GM18873 (cell line): Measurements from ENCODE around the gene ETV4.

ENCODE experiments used
- ATAC-seq: cut with Tn5 transposase; IDR thresholded peaks from one replicate; pipeline ENCODE4 v1.9.1; 2021; ENCODE audit warnings: mild to moderate bottlenecking, moderate library complexity, moderate number of reproducible peaks; ENCODE audit not compliant: unreplicated experiment, low FRiP score

ETV4 gene

GRCh38 chr17:43573579-43574321 lies 27.6 kb upstream of the ETV4 start:
- no peak for ATAC-seq

- ATAC-seq, result no peak
These were observed 26.3 kb upstream of the ETV4 start for GRCh38 chr17:43572368-43572980.

GRCh38 chr17:43570518-43570928 lies 24.4 kb upstream of the ETV4 start:
- no peak for ATAC-seq

GRCh38 chr17:43568506-43569082 lies 22.5 kb upstream of the ETV4 start:
- no peak for ATAC-seq

- ATAC-seq, result no peak
These were observed 17.8 kb upstream of the ETV4 start for GRCh38 chr17:43563600-43564594.

GRCh38 chr17:43562679-43563599 lies 16.8 kb upstream of the ETV4 start:
- ATAC-seq, result no peak

GRCh38 chr17:43560461-43561427 lies 14.6 kb upstream of the ETV4 start:
- no peak for ATAC-seq

- no peak for ATAC-seq
These were observed 13.1 kb upstream of the ETV4 start for GRCh38 chr17:43559161-43559816.

GRCh38 chr17:43558805-43559160 lies 12.6 kb upstream of the ETV4 start:
- no peak for ATAC-seq

GRCh38 chr17:43556292-43556691 lies 10.2 kb upstream of the ETV4 start:
- ATAC-seq, result no peak

- no peak for ATAC-seq
These were observed 8.7 kb upstream of the ETV4 start for GRCh38 chr17:43554857-43555256.

GRCh38 chr17:43553573-43553972 lies 7.4 kb upstream of the ETV4 start:
- no peak for ATAC-seq

GRCh38 chr17:43552229-43552837 lies 6.2 kb upstream of the ETV4 start:
- ATAC-seq, result no peak

GRCh38 chr17:43550754-43551153 lies 4.6 kb upstream of the ETV4 start:
- ATAC-seq, result no peak

GRCh38 chr17:43549496-43549895 lies 3.4 kb upstream of the ETV4 start:
- no peak for ATAC-seq

GRCh38 chr17:43548689-43549379 lies 2.7 kb upstream of the ETV4 start:
- no peak for ATAC-seq

- no peak for ATAC-seq
These were observed 1.6 kb upstream of the ETV4 start for GRCh38 chr17:43547659-43548256.
